AG04450 (cell line): ENCODE measurements around the gene KREMEN2. TPM values are rescaled to one million over a fixed set of nuclear protein-coding genes. Genes with fewer than 3 reads are reported as not detected.

Experiments
- CTCF ChIA-PET: fragments of 300-600, 350-600 bp; formaldehyde crosslinking; extraction: SDS; loops from one replicate; lab custom pipeline; 2022; ENCODE audit warnings: antibody characterized with exemption, inconsistent platforms; lab: Charles Lee
- POLR2A ChIA-PET: fragments of 350-600 bp; formaldehyde crosslinking; extraction: SDS; loops from one replicate; lab custom pipeline; 2021; ENCODE audit warnings: antibody characterized with exemption, inconsistent platforms; lab: Yijun Ruan, JAX
- DNase-seq: peaks from one replicate; pipeline ENCODE4 v3.0.0-alpha.2; 2011; ENCODE audit warnings: low read depth, low spot score
- H3K27ac ChIP-seq: one replicate; pipeline ENCODE4 v1.5.1; 2012; ENCODE audit warnings: low read depth, low read length, control low read depth
- H3K27me3 ChIP-seq: one replicate; pipeline ENCODE4 v1.6.0; 2012; ENCODE audit warnings: low read length; ENCODE audit not compliant: control insufficient read depth, insufficient read depth
- H3K4me3 ChIP-seq: 2 replicates; pipeline ENCODE4 v1.5.1; 2011; ENCODE audit warnings: mild to moderate bottlenecking, low read depth, low read length, control low read depth
- H3K9me3 ChIP-seq: 2 replicates; pipeline ENCODE4 v1.5.1; 2012; ENCODE audit warnings: low read length; ENCODE audit not compliant: control insufficient read depth, insufficient read depth
- polyA minus RNA-seq: library from RNA; depleted of rRNA, polyadenylated mRNA; stranded (reverse); fragments of >200 nt; gene quantifications from 2 replicates; pipeline ENCODE4 v1.2.3, GENCODE V29; 2011; rRNA and poly(A)+ RNA removed
- polyA plus RNA-seq: library from polyadenylated mRNA; depleted of rRNA; stranded (reverse); fragments of >200 nt; gene quantifications from 2 replicates; pipeline ENCODE4 v1.2.3, GENCODE V29; 2011; rRNA removed
- TF ChIP-seq, protein P1 (sequence below): IDR thresholded peaks from 2 replicates; pipeline ENCODE4 v1.5.1; 2011; ENCODE audit warnings: low read depth, low read length, control low read depth, inconsistent platforms

The KREMEN2 gene, protein sequence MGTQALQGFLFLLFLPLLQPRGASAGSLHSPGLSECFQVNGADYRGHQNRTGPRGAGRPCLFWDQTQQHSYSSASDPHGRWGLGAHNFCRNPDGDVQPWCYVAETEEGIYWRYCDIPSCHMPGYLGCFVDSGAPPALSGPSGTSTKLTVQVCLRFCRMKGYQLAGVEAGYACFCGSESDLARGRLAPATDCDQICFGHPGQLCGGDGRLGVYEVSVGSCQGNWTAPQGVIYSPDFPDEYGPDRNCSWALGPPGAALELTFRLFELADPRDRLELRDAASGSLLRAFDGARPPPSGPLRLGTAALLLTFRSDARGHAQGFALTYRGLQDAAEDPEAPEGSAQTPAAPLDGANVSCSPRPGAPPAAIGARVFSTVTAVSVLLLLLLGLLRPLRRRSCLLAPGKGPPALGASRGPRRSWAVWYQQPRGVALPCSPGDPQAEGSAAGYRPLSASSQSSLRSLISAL
- polyA plus RNA-seq (0.04 TPM in 1 of 2 replicates, not detected in the other), polyA minus RNA-seq (not detected in 2 replicates)

DNA sequence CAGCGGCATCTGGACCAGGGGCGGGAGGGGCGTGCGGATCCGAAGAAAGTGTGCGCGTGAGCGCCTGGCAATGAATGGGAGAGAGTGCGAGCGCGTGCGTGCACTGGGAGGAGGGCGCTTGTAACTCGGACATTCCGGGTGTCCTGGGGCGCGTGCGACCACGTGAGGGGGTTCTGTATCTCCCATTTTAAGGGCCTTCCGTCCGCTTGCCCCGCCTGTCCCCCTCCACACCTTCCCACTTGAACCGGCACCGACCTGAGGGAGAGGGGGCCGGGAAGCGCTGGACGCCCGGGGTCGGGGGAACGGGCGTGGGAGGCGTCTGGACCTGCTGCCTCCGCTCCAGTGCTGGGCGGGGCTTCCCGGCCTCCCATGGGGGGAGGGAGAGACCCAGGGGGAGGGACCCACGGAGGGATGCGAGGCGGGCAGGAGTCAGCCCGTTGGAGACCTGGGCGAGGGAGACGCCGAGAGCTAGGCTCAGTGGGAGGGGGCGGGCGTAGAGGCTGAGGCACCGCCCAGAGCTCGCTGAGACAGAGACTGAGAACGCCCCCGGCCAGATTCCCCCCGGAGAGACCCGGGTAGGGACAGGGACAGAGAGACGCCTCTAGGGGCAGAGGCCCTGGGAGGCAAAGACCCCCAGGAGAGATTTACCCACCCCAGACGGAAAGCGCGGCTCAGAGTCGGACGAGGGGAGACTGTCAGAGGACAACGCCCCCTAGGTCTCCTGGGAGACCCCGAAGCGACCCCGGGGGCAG is at the start of gene KREMEN2:
Gene KREMEN2 (plus strand): TSS at position 553 of the 752 bp plus-strand sequence. CDS start 246 bp downstream, outside the sequence.
- peaks cover 37% of the 10 kb centered on the region for H3K27me3 ChIP-seq
- H3K27ac ChIP-seq: no peak within 1 kb of the TSS
- no peak for DNase-seq
- ChIA-PET POLR2A (no interaction called here), CTCF (interaction anchor here (1.3 kb wide), 1 partner anchor 37 kb away, joined by 6 read pairs; no protein-coding TSS in a partner anchor)
- TF ChIP-seq, protein P1, sequence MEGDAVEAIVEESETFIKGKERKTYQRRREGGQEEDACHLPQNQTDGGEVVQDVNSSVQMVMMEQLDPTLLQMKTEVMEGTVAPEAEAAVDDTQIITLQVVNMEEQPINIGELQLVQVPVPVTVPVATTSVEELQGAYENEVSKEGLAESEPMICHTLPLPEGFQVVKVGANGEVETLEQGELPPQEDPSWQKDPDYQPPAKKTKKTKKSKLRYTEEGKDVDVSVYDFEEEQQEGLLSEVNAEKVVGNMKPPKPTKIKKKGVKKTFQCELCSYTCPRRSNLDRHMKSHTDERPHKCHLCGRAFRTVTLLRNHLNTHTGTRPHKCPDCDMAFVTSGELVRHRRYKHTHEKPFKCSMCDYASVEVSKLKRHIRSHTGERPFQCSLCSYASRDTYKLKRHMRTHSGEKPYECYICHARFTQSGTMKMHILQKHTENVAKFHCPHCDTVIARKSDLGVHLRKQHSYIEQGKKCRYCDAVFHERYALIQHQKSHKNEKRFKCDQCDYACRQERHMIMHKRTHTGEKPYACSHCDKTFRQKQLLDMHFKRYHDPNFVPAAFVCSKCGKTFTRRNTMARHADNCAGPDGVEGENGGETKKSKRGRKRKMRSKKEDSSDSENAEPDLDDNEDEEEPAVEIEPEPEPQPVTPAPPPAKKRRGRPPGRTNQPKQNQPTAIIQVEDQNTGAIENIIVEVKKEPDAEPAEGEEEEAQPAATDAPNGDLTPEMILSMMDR: no peak
- peaks cover 4% of the 10 kb centered on the region; the same call in 1 of the 2 replicates for H3K9me3 ChIP-seq
- H3K4me3 ChIP-seq: peak within 1 kb of the TSS; percentile 41

DNA sequence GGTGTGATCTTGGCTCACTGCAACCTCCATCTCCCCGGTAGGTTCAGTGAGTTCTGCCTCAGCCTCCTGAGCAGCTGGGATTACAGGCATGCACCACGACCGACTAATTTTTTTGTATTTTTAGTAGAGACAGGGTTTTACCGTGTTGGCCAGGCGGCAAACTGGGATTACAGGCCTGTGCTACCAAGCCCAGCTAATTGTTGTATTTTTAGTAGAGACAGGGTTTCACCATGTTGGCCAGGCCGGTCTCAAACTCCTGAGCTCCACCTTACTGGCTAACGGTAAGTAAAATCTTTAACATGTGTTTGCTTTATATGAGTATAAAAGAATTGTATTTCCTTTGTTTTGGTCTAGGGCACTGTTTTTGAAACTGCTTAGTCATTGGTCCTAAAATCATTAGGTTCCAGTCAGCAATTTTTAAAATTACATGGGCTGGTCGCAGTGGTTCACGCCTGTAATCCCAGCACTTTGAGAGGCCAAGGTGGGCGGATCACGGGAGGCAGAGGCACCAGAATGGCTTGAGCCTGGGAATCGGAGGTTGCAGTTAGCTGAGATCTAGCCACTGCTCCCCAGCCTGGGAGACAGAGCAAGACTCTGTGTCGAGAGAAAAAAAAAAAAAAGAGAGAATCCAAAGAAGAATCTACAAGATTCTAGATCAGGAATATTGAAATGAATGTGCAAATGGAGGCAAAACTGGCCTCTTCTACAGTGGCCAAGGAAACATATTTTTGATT is 48.7 kb upstream of the KREMEN2 start:
- Histone ChIP-seq H3K27ac (peak overlapping the region; percentile 71), H3K9me3 (no peaks in the 10 kb centered on the region), H3K4me3 (no peak overlapping the region), H3K27me3 (no peaks in the 10 kb centered on the region)
- POLR2A ChIA-PET: no interaction called here
- CTCF ChIA-PET: interaction anchor here (1.0 to 3.2 kb wide), 4 partner anchors 9 to 77 kb away, joined by 3 to 12 read pairs (median 6); no protein-coding TSS in a partner anchor
- DNase-seq: no peak
- TF ChIP-seq, protein P1: no peak

DNA sequence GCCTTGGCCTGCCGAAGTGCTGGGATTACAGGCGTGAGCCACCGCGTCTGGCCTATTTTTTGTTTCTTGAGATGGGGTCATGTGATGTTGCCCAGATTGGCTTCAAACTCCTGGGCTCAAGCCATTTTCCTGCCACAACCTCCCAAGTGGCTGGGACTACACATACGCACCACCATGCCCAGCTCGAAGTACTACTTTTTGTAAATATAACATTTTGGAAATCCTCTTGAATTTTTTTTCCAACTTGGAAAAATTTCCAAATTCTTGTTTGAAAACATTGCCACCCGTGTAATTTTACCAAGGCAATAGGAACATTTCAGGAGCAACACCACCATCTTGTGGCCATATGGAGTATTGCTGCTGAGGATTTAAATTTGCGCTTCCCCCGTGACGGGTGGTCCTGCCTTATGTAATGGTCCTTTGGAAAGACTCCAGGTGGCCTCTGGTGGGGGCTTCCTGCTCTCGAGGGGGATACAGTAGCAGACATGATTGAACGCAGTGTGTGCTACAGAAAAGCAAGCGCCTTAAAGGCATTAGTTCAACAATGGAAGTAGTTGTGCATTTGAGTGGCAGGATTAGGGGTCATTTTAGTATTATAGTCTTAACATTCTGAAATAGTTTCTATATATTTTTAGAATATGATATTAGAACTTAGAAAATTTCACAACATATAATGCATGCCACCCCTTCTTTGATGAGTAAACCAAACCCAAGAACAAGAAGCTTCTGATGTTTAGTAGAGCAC is 44.4 kb upstream of the KREMEN2 start:
- CTCF ChIA-PET: interaction anchor here (0.5 to 2.3 kb wide), 18 partner anchors 7 to 550 kb away, joined by 3 to 14 read pairs (median 4); partner anchors contain the start of genes FLYWCH2 and KCTD5
- POLR2A ChIA-PET: no interaction called here
- no peaks in the 10 kb centered on the region for H3K27me3 ChIP-seq
- no peaks in the 10 kb centered on the region for H3K9me3 ChIP-seq
- no peak overlapping the region for H3K4me3 ChIP-seq
- TF ChIP-seq, protein P1: peak; percentile 87
- peak; percentile 34 for DNase-seq
- no peak overlapping the region for H3K27ac ChIP-seq

DNA sequence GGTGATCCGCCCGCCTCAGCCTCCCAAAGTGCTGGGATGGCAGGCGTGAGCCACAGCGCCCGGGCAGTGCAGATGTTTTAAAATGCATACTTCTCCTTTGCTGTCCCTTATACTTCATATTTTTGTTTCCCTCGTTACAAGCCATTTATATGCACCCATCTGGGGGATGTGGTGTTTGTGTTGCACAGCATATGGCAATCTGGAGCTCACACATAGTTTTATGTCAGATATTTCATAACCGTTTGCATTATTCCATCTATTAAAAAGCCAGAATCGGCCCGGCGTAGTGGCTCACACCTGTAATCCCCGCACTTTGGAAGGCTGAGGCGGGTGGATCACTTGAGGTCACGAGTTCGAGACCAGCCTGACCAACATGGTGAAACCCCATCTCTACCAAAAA is 40.6 kb upstream of the KREMEN2 start:
- H3K27ac ChIP-seq: no peak overlapping the region
- ChIA-PET POLR2A (interaction anchor here (0.7 kb wide), 1 partner anchor 108 kb away, joined by 4 read pairs; no protein-coding TSS in a partner anchor), CTCF (interaction anchor here (0.8 kb wide), 1 partner anchor 16 kb away, joined by 3 read pairs; no protein-coding TSS in a partner anchor)
- DNase-seq: no peak
- no peaks in the 10 kb centered on the region for H3K27me3 ChIP-seq
- H3K4me3 ChIP-seq: no peak overlapping the region
- H3K9me3 ChIP-seq: peaks cover 3% of the 10 kb centered on the region; the same call in 1 of the 2 replicates
- TF ChIP-seq, protein P1: no peak
